Liver (tissue), 9 donors: Measurements from ENCODE around the gene LITAFD. TPM values are rescaled to one million over a fixed set of nuclear protein-coding genes. Genes with fewer than 3 reads are reported as not detected.
"Not testable (repeated sequence)": the region's sequence is repeated elsewhere in the genome, so short reads cannot be mapped to it uniquely, and the experiment has no call there.

Experiments used
- DNase-seq: peaks from one replicate; pipeline ENCODE4 v3.0.0-alpha.2; 2017; ENCODE audit warnings: low spot score
- H3K27ac ChIP-seq, 2 donors: one replicate each; pipeline ENCODE4 v1.7.0; 2013; ENCODE audit warnings: inconsistent platforms in 2 of 2, low read length in 2 of 2, control low read depth in 1 of 2, low read depth in 1 of 2, mild to moderate bottlenecking in 1 of 2
- H3K27me3 ChIP-seq, 4 donors: one replicate each; pipeline versions ENCODE4 v1.6.1 to v1.7.0; 2013; ENCODE audit warnings: low read length in 3 of 4, inconsistent platforms in 1 of 4, mild to moderate bottlenecking in 1 of 4, moderate library complexity in 1 of 4; ENCODE audit not compliant: control insufficient read depth in 4 of 4, insufficient read depth in 4 of 4
- H3K36me3 ChIP-seq, 4 donors: one replicate each; pipeline versions ENCODE4 v1.6.1 to v1.7.0; 2013; ENCODE audit warnings: low read length in 3 of 4, mild to moderate bottlenecking in 3 of 4, low read depth in 1 of 4, moderate library complexity in 1 of 4; ENCODE audit not compliant: control insufficient read depth in 4 of 4, insufficient read depth in 3 of 4
- H3K4me1 ChIP-seq, 4 donors: one replicate each; pipeline versions ENCODE4 v1.6.1 to v1.7.0; 2013; ENCODE audit warnings: low read length in 3 of 4, mild to moderate bottlenecking in 3 of 4, moderate library complexity in 1 of 4; ENCODE audit not compliant: control insufficient read depth in 4 of 4, insufficient read depth in 4 of 4
- H3K4me3 ChIP-seq, 3 donors: one replicate each; pipeline versions ENCODE4 v1.6.1 to v1.7.0; 2013; ENCODE audit warnings: low read length in 3 of 3, control low read depth in 1 of 3, low read depth in 1 of 3, mild to moderate bottlenecking in 1 of 3
- H3K9ac ChIP-seq, 2 donors: one replicate each; pipeline ENCODE4 v1.7.0; 2013; ENCODE audit warnings: low read length in 2 of 2, mild to moderate bottlenecking in 2 of 2, moderate library complexity in 2 of 2, control low read depth in 1 of 2, low read depth in 1 of 2
- H3K9me3 ChIP-seq, 4 donors: one replicate each; pipeline versions ENCODE4 v1.6.1 to v1.7.0; 2013; ENCODE audit warnings: low read length in 3 of 4; ENCODE audit not compliant: control insufficient read depth in 4 of 4
- EGR1 ChIP-seq, 2 donors: IDR thresholded peaks; 2 replicates each; pipeline ENCODE4 v1.6.1; 2016 to 2018; ENCODE audit warnings: antibody characterized with exemption in 2 of 2, low read depth in 2 of 2
- FOXA1 ChIP-seq: IDR thresholded peaks from 2 replicates; pipeline ENCODE4 v1.6.1; 2016; ENCODE audit warnings: antibody characterized with exemption
- FOXA2 ChIP-seq: IDR thresholded peaks from 2 replicates; pipeline ENCODE4 v1.6.1; 2016; ENCODE audit warnings: antibody characterized with exemption
- GABPA ChIP-seq, 2 donors: IDR thresholded peaks in 1 of 2; conservative IDR thresholded peaks in 1 of 2; 2 replicates each; pipeline ENCODE4 v1.6.1; 2016; ENCODE audit warnings: antibody characterized with exemption in 2 of 2, mild to moderate bottlenecking in 1 of 2, moderate library complexity in 1 of 2
- HNF4A ChIP-seq, 2 donors: conservative IDR thresholded peaks; 2 replicates each; pipeline ENCODE4 v1.6.1; 2016; ENCODE audit warnings: antibody characterized with exemption in 2 of 2, mild to moderate bottlenecking in 2 of 2
- HNF4G ChIP-seq: IDR thresholded peaks from 2 replicates; pipeline ENCODE4 v1.6.1; 2016; ENCODE audit warnings: antibody characterized with exemption
- JUND ChIP-seq, 2 donors: IDR thresholded peaks; 2 replicates each; pipeline ENCODE4 v1.6.1; 2016; ENCODE audit warnings: antibody characterized with exemption in 2 of 2
- NR2F2 ChIP-seq: IDR thresholded peaks from 2 replicates; pipeline ENCODE4 v1.6.1; 2016; ENCODE audit warnings: antibody characterized with exemption
- RAD21 ChIP-seq, 2 donors: IDR thresholded peaks; 2 replicates each; pipeline ENCODE4 v1.6.1; 2016; ENCODE audit warnings: antibody characterized with exemption in 2 of 2, mild to moderate bottlenecking in 2 of 2
- REST ChIP-seq: IDR thresholded peaks from 2 replicates; pipeline ENCODE4 v1.6.1; 2016; ENCODE audit warnings: antibody characterized with exemption, mild to moderate bottlenecking
- RXRA ChIP-seq, 2 donors: IDR thresholded peaks; 2 replicates each; pipeline ENCODE4 v1.6.1; 2017 to 2018; ENCODE audit warnings: antibody characterized with exemption in 2 of 2, mild to moderate bottlenecking in 1 of 2
- SP1 ChIP-seq: IDR thresholded peaks from 2 replicates; pipeline ENCODE4 v1.6.1; 2018; ENCODE audit warnings: antibody characterized with exemption, mild to moderate bottlenecking
- TAF1 ChIP-seq: conservative IDR thresholded peaks from 2 replicates; pipeline ENCODE4 v1.6.1; 2016; ENCODE audit warnings: antibody characterized with exemption, mild to moderate bottlenecking
- YY1 ChIP-seq: IDR thresholded peaks from 2 replicates; pipeline ENCODE4 v1.6.1; 2016; ENCODE audit warnings: antibody characterized with exemption, mild to moderate bottlenecking
- ZBTB33 ChIP-seq: IDR thresholded peaks from 2 replicates; pipeline ENCODE4 v1.6.1; 2016; ENCODE audit warnings: antibody characterized with exemption
- WGBS: extraction: QIAGEN DNeasy Blood & Tissue Kit; methylation state at CpG from one replicate; pipeline ENCODE4 v1.1.7; 2013; 5-methylcytosine and 5-hydroxymethylcytosine counted together
- polyA plus RNA-seq, 2 donors: library from polyadenylated mRNA; stranded (reverse) in 1 of 2; unstranded in 1 of 2; fragments of 200-250 nt in 1 of 2; fragments of >200 nt in 1 of 2; fragmentation: Nextera tagmentation in 1 of 2; extraction: Ambion mirVana in 1 of 2; gene quantifications; one replicate each; pipeline versions ENCODE4 v1.2.1 to v1.2.3, GENCODE V29; 2013 to 2015
- total RNA-seq, 2 donors: library from RNA; depleted of rRNA; stranded (reverse); fragments of >200 nt; gene quantifications; one replicate each; pipeline ENCODE4 v1.2.3, GENCODE V29; 2014
- TF ChIP-seq, protein P1 (sequence below): IDR thresholded peaks from 2 replicates; pipeline ENCODE4 v1.6.1; 2016; ENCODE audit warnings: antibody characterized with exemption
- TF ChIP-seq, protein P2 (sequence below): fragments of 150-350 bp; IDR thresholded peaks from 2 replicates; pipeline ENCODE4 v1.5.1; 2017; ENCODE audit warnings: improper control_type of control experiment, low read depth, low read length; ENCODE audit not compliant: missing input control
- donor health status: healthy.
- donor health status: healthy.
- donor health status: healthy.
- donor health status: healthy.
- donor health status: healthy.

The LITAFD gene
- total and polyA plus RNA-seq, 4 donors = not detected

GRCh38 chr16:8916541-8917225 is 34.5 kb downstream of the LITAFD start:
- no peaks in the 10 kb centered on the region for H3K27me3 ChIP-seq
- H3K9ac ChIP-seq = no peak overlapping the region
- WGBS = 88% methylated on average over 5 of the region's 5 CpGs
- DNase-seq = no peak
- H3K36me3 ChIP-seq = peaks cover 8 to 76% (median 59%) of the 10 kb centered on the region in 4 donors
- no peak for TF ChIP-seq FOXA2
- TF ChIP-seq RXRA (IDR thresholded peaks at IDR 0.05) = no peak
- no peak for TF ChIP-seq RAD21 (IDR thresholded peaks at IDR 0.05)
- no peak for TF ChIP-seq YY1
- no peak for TF ChIP-seq GABPA (IDR thresholded peaks at IDR 0.05 in 1 of 2, conservative IDR thresholded peaks at IDR 0.05 in 1 of 2)
- TF ChIP-seq, protein P1, sequence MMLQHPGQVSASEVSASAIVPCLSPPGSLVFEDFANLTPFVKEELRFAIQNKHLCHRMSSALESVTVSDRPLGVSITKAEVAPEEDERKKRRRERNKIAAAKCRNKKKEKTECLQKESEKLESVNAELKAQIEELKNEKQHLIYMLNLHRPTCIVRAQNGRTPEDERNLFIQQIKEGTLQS = no peak
- no peak for TF ChIP-seq NR2F2
- no peak for TF ChIP-seq HNF4A (conservative IDR thresholded peaks at IDR 0.05)
- TF ChIP-seq ZBTB33 = no peak
- TF ChIP-seq, protein P2, sequence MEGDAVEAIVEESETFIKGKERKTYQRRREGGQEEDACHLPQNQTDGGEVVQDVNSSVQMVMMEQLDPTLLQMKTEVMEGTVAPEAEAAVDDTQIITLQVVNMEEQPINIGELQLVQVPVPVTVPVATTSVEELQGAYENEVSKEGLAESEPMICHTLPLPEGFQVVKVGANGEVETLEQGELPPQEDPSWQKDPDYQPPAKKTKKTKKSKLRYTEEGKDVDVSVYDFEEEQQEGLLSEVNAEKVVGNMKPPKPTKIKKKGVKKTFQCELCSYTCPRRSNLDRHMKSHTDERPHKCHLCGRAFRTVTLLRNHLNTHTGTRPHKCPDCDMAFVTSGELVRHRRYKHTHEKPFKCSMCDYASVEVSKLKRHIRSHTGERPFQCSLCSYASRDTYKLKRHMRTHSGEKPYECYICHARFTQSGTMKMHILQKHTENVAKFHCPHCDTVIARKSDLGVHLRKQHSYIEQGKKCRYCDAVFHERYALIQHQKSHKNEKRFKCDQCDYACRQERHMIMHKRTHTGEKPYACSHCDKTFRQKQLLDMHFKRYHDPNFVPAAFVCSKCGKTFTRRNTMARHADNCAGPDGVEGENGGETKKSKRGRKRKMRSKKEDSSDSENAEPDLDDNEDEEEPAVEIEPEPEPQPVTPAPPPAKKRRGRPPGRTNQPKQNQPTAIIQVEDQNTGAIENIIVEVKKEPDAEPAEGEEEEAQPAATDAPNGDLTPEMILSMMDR = no peak
- no peak for TF ChIP-seq TAF1
- TF ChIP-seq JUND (IDR thresholded peaks at IDR 0.05) = no peak
- TF ChIP-seq FOXA1 = no peak
- TF ChIP-seq EGR1 (IDR thresholded peaks at IDR 0.05; ENCODE audit: low read depth in 2 of 2) = no peak
- no peak for TF ChIP-seq SP1
- no peak for TF ChIP-seq HNF4G
- TF ChIP-seq REST = no peak
- H3K4me1 ChIP-seq = no peaks in the 10 kb centered on the region
- H3K27ac ChIP-seq = no peak overlapping the region
- no peaks in the 10 kb centered on the region for H3K9me3 ChIP-seq
- no peak overlapping the region for H3K4me3 ChIP-seq

GRCh38 chr16:8917336-8917735 is 35.2 kb downstream of the LITAFD start:
- H3K27ac ChIP-seq, DNase-seq, H3K4me1 ChIP-seq, H3K4me3 ChIP-seq, H3K9me3 ChIP-seq, H3K9ac ChIP-seq, H3K27me3 ChIP-seq: not testable (repeated sequence)
- 96% methylated on average over 10 of the region's 10 CpGs for WGBS
- peaks cover 8 to 75% (median 61%) of the 10 kb centered on the region in 4 donors for H3K36me3 ChIP-seq
